K562 (cell line): ENCODE results near the gene SELENOO. TPM values are rescaled to one million over a fixed set of nuclear protein-coding genes. Genes with fewer than 3 reads are reported as not detected.

Experiments used
- ATAC-seq: fragments of 200-7000 bp; cut with Tn5 transposase; 3 replicates; pipeline ENCODE4 v1.9.1; 2020; ENCODE audit warnings: moderate library complexity
- BruUV-seq: library from RNA; stranded (reverse); fragments of 400-500 nt; replicated peaks from 2 replicates; lab custom pipeline; 2021; lab: Mats Ljungman, UMichigan
- CTCF ChIA-PET: fragments of 300-600 bp; formaldehyde crosslinking; extraction: SDS; loops from one replicate; lab custom pipeline; 2021; ENCODE audit warnings: low intra/inter-chr PET ratio; lab: Yijun Ruan, JAX
- POLR2A ChIA-PET: fragments of 300-600, 350-650 bp; sonication (Branson Sonifier 250); formaldehyde crosslinking; extraction: SDS; loops from one replicate; lab custom pipeline; 2021; ENCODE audit warnings: antibody characterized with exemption, inconsistent platforms; lab: Yijun Ruan, JAX
- DNase-seq, 4 experiments: peaks; one replicate each; pipeline versions ENCODE4 v3.0.0 to v3.0.0-alpha.2; 2011 to 2018; ENCODE audit warnings: low spot score in 3 of 4, mixed read lengths in 3 of 4; ENCODE audit errors: extremely low read depth in 1 of 4
- FAIRE-seq: peaks from 2 replicates; lab custom pipeline; 2011; peaks lifted over from hg19 to GRCh38; lab: Jason Lieb, UNC
- H2AFZ ChIP-seq: 2 replicates; pipeline ENCODE4 v1.6.0; 2011; ENCODE audit warnings: low read depth, low read length, control low read depth, inconsistent platforms
- H3K27ac ChIP-seq: fragments of 200-600 bp; 3 replicates; pipeline ENCODE4 v1.8.0; 2011; ENCODE audit warnings: low read depth, mild to moderate bottlenecking, control low read depth, inconsistent platforms, low read length, moderate library complexity, mixed read lengths; ENCODE audit errors: extremely low read depth
- H3K27me3 ChIP-seq, 2 experiments: fragments of 300-600 bp in 1 of 2; 2 replicates in 1 of 2; 3 replicates in 1 of 2; pipeline versions ENCODE4 v1.6.0 to v1.8.0; 2011; ENCODE audit warnings: inconsistent platforms in 2 of 2, low read length in 2 of 2, mild to moderate bottlenecking in 1 of 2, mixed read lengths in 1 of 2, moderate library complexity in 1 of 2; ENCODE audit not compliant: control insufficient read depth in 2 of 2, insufficient read depth in 2 of 2
- H3K36me3 ChIP-seq: fragments of 300-600 bp; 3 replicates; pipeline ENCODE4 v1.8.0; 2011; ENCODE audit warnings: mild to moderate bottlenecking, low read length, inconsistent platforms; ENCODE audit not compliant: control insufficient read depth, insufficient read depth
- H3K4me1 ChIP-seq, 2 experiments: fragments of 200-600 bp in 1 of 2; replicated peaks in 1 of 2; 2 replicates in 1 of 2; 3 replicates in 1 of 2; pipeline versions ENCODE4 v1.5.1 to v1.8.0; 2011; ENCODE audit warnings: inconsistent platforms in 2 of 2, low read length in 2 of 2, mild to moderate bottlenecking in 1 of 2, mixed read lengths in 1 of 2, moderate library complexity in 1 of 2; ENCODE audit not compliant: control insufficient read depth in 2 of 2, insufficient read depth in 2 of 2
- H3K4me2 ChIP-seq: 2 replicates; pipeline ENCODE4 v1.6.1; 2011; ENCODE audit warnings: low read length, control low read depth, inconsistent platforms, mixed read lengths; ENCODE audit not compliant: insufficient read depth
- H3K4me3 ChIP-seq: fragments of 200-600 bp; sonication (generic), shearing (Covaris generic); 2 replicates; pipeline ENCODE4 v1.5.1; 2016; ENCODE audit warnings: control low read depth, inconsistent platforms
- H3K79me2 ChIP-seq: fragments of 200-600 bp; 3 replicates; pipeline ENCODE4 v1.8.0; 2011; ENCODE audit warnings: low read length, inconsistent platforms; ENCODE audit not compliant: control insufficient read depth, insufficient read depth
- H3K9ac ChIP-seq, 2 experiments: 2 replicates each; pipeline versions ENCODE4 v1.6.0 to v1.6.1; 2011; ENCODE audit warnings: low read depth in 2 of 2, low read length in 2 of 2, control low read depth in 1 of 2, inconsistent platforms in 1 of 2, mild to moderate bottlenecking in 1 of 2, mixed read lengths in 1 of 2; ENCODE audit not compliant: insufficient read depth in 1 of 2
- H3K9me1 ChIP-seq: one replicate; pipeline ENCODE4 v1.6.0; 2011; ENCODE audit warnings: inconsistent platforms, mild to moderate bottlenecking, low read length, moderate library complexity; ENCODE audit not compliant: control insufficient read depth, insufficient read depth
- H3K9me3 ChIP-seq: replicated peaks from 2 replicates; pipeline ENCODE4 v1.5.1; 2011; ENCODE audit warnings: low read depth, low read length, inconsistent platforms; ENCODE audit not compliant: control insufficient read depth, insufficient read depth
- H4K20me1 ChIP-seq: replicated peaks from 2 replicates; pipeline ENCODE4 v1.6.1; 2011; ENCODE audit warnings: low read length, inconsistent platforms, mixed read lengths; ENCODE audit not compliant: control insufficient read depth, insufficient read depth
- ARID4B ChIP-seq: sonication (generic); formaldehyde crosslinking; IDR thresholded peaks from 2 replicates; pipeline ENCODE4 v1.8.0; 2022; ENCODE audit warnings: mild to moderate bottlenecking, missing genetic modification reagents
- GABPB2 ChIP-seq: fragments of 250-450 bp; sonication (Bioruptor Pico); conservative IDR thresholded peaks from 2 replicates; pipeline ENCODE4 v1.5.1; 2021; ENCODE audit warnings: mild to moderate bottlenecking
- HDAC6 ChIP-seq: IDR thresholded peaks from 2 replicates; pipeline ENCODE4 v1.6.1; 2012; ENCODE audit warnings: low read depth, mild to moderate bottlenecking, control low read depth, inconsistent platforms, low read length, moderate library complexity
- MAX ChIP-seq: sonication (generic); formaldehyde crosslinking; IDR thresholded peaks from 2 replicates; pipeline ENCODE4 v1.9.0; 2022; ENCODE audit warnings: mild to moderate bottlenecking, missing genetic modification reagents
- POLR2G ChIP-seq: fragments of 200-400 bp; formaldehyde crosslinking; IDR thresholded peaks from 2 replicates; pipeline ENCODE4 v1.6.1; 2017; ENCODE audit warnings: low read depth, mild to moderate bottlenecking, antibody characterized with exemption, low read length, moderate library complexity
- RBM22 ChIP-seq: fragments of 200-400 bp; formaldehyde crosslinking; IDR thresholded peaks from 2 replicates; pipeline ENCODE4 v1.6.1; 2018; ENCODE audit warnings: low read length, low read depth; ENCODE audit not compliant: poor library complexity, severe bottlenecking
- RFX5 ChIP-seq: IDR thresholded peaks from 2 replicates; pipeline ENCODE4 v1.6.1; 2011; ENCODE audit warnings: low read depth, mild to moderate bottlenecking, improper control_type of control experiment, low read length
- TAF15 ChIP-seq: fragments of 200-400 bp; formaldehyde crosslinking; IDR thresholded peaks from 2 replicates; pipeline ENCODE4 v1.6.1; 2017; ENCODE audit warnings: mild to moderate bottlenecking, low read depth, low read length, moderate library complexity
- TEAD1 ChIP-seq, 2 experiments: fragments of 450-650 bp in 1 of 2; sonication (generic) in 1 of 2; formaldehyde crosslinking; IDR thresholded peaks; 2 replicates each; pipeline versions ENCODE4 v1.4.0 to v1.8.0; 2020 to 2022; ENCODE audit warnings: mild to moderate bottlenecking in 2 of 2, missing genetic modification reagents in 1 of 2
- TFAP4 ChIP-seq: sonication (generic); formaldehyde crosslinking; IDR thresholded peaks from 2 replicates; pipeline ENCODE4 v1.8.0; 2022; ENCODE audit warnings: missing genetic modification reagents, mild to moderate bottlenecking, moderate library complexity, borderline replicate concordance
- WGBS: fragments of 100-300 bp; shearing (Covaris generic); methylation state at CpG from one replicate; pipeline ENCODE4 v1.1.6; 2016; ENCODE audit warnings: low coverage, mixed read lengths; ENCODE audit not compliant: insufficient coverage; ENCODE audit errors: missing lambda C conversion rate; 5-methylcytosine and 5-hydroxymethylcytosine counted together
- in situ Hi-C: fragments of 300-500 bp; cut with MboI; formaldehyde crosslinking; loops from 4 replicates; pipeline ENCODE4 v1.15.0; 2018; ENCODE audit warnings: inconsistent platforms, mixed read lengths
- intact Hi-C: fragments of 100-400 bp; cut with micrococcal nuclease; formaldehyde crosslinking; loops from 2 replicates; pipeline ENCODE4 v1.14.2; 2022
- polyA plus RNA-seq, 8 experiments: library from polyadenylated mRNA; depleted of rRNA in 4 of 8; stranded (reverse) in 5 of 8; unstranded in 3 of 8; fragments of >200 nt; fragmentation: Nextera tagmentation in 2 of 8; fragmentation: Illumina TruSeq in 1 of 8; extraction: Ambion mirVana in 2 of 8; extraction: Trizol in 1 of 8; gene quantifications; 2 replicates each; pipeline versions ENCODE4 v1.2.1 to v1.2.3, GENCODE V29; 2011 to 2014; ENCODE audit warnings: inconsistent platforms in 1 of 8, missing spikeins in 1 of 8
- total RNA-seq, 7 experiments: library from RNA; depleted of rRNA in 6 of 7; stranded (reverse); fragments of >200 nt in 6 of 7; fragmentation: Illumina TruSeq in 2 of 7; extraction: Trizol in 2 of 7; gene quantifications; 2 replicates each; pipeline versions ENCODE4 v1.2.1 to v1.2.3, GENCODE V29; 2011 to 2021; ENCODE audit warnings: low replicate concordance in 1 of 7

SELENOO gene
- total and polyA plus RNA-seq, 9 of the 15 experiments (the other 6 are each of a cell fraction or from before 2014, with no cell fraction given) = 0.37 to 24.9 (median 8.3) TPM

GRCh38 chr22:50250249-50250554 lies 49.4 kb downstream of the SELENOO start:
- POLR2A ChIA-PET = interaction anchor here (1.0 kb wide), 2 partner anchors 17 to 23 kb away, joined by 3 to 5 read pairs; no protein-coding TSS in a partner anchor

More at GRCh38 chr22:50250249-50250554, 49.4 kb downstream of the SELENOO start:
- H4K20me1 ChIP-seq = no peaks in the 10 kb centered on the region
- peaks cover 59% of the 10 kb centered on the region; the same call in 2 of the 3 replicates for H3K36me3 ChIP-seq
- H3K9ac ChIP-seq = peak overlapping the region; percentile 83 to 98
- DNase-seq = no peak
- intact Hi-C loops (no loop called here), in situ Hi-C loops (no loop called here)
- WGBS = 59% methylated on average over 9 of the region's 11 CpGs
- no peak overlapping the region for H2AFZ ChIP-seq
- H3K9me3 ChIP-seq = no peaks in the 10 kb centered on the region
- CTCF ChIA-PET = no interaction called here
- H3K27me3 ChIP-seq = no peaks in the 10 kb centered on the region
- peak; percentile 30 for TF ChIP-seq RBM22
- TF ChIP-seq HDAC6 = no peak
- TF ChIP-seq POLR2G = peak; percentile 71
- 0 out of 2 replicates have a peak, but pooled peaks have one; percentile 22 for TF ChIP-seq MAX
- peak; percentile 12; the same call in 1 of the 2 replicates for TF ChIP-seq TAF15
- no peak for TF ChIP-seq RFX5
- 0 out of 4 replicates have a peak, but pooled peaks of 1 of the 2 experiments have one; percentile 11 for TF ChIP-seq TEAD1 (CRISPR knock-in tag; IDR thresholded peaks at IDR 0.05)
- TF ChIP-seq TFAP4 (CRISPR knock-in tag) = 0 out of 2 replicates have a peak, but pooled peaks have one; percentile 5
- TF ChIP-seq ARID4B (CRISPR knock-in tag) = peak; percentile 18; the same call in 1 of the 2 replicates
- no peak for TF ChIP-seq GABPB2
- peak overlapping the region; percentile 83; the same call in 2 of the 3 replicates for H3K27ac ChIP-seq
- H3K4me3 ChIP-seq = peak overlapping the region; percentile 62
- H3K9me1 ChIP-seq = no peaks in the 10 kb centered on the region
- peaks cover 9 to 88% of the 10 kb centered on the region in 2 experiments for H3K4me1 ChIP-seq
- no peak for ATAC-seq
- H3K79me2 ChIP-seq = peaks cover 29% of the 10 kb centered on the region
- no TSS peak for BruUV-seq
- H3K4me2 ChIP-seq = peak overlapping the region; percentile 83
- FAIRE-seq = no peak
